ENCODE results near the gene SYDE2. TPM values are rescaled to one million over a fixed set of nuclear protein-coding genes. Genes with fewer than 3 reads are reported as not detected.
A peak's percentile ranks its signal among the peaks of the same experiment; 100 is the strongest.
"Not testable (repeated sequence)": the region's sequence is repeated elsewhere in the genome, so short reads cannot be mapped to it uniquely, and the experiment has no call there.

The SYDE2 gene, protein sequence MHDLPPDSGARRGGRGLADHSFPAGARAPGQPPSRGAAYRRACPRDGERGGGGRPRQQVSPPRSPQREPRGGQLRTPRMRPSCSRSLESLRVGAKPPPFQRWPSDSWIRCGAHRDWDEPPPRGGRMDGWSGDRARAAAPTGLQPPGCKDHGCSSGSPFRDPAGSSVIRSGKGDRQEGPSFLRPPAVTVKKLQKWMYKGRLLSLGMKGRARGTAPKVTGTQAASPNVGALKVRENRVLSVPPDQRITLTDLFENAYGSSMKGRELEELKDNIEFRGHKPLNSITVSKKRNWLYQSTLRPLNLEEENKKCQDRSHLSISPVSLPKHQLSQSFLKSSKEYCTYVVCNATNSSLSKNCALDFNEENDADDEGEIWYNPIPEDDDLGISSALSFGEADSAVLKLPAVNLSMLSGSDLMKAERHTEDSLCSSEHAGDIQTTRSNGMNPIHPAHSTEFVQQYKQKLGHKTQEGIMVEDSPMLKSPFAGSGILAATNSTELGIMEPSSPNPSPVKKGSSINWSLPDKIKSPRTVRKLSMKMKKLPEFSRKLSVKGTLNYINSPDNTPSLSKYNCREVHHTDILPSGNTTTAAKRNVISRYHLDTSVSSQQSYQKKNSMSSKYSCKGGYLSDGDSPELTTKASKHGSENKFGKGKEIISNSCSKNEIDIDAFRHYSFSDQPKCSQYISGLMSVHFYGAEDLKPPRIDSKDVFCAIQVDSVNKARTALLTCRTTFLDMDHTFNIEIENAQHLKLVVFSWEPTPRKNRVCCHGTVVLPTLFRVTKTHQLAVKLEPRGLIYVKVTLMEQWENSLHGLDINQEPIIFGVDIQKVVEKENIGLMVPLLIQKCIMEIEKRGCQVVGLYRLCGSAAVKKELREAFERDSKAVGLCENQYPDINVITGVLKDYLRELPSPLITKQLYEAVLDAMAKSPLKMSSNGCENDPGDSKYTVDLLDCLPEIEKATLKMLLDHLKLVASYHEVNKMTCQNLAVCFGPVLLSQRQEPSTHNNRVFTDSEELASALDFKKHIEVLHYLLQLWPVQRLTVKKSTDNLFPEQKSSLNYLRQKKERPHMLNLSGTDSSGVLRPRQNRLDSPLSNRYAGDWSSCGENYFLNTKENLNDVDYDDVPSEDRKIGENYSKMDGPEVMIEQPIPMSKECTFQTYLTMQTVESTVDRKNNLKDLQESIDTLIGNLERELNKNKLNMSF
- total RNA-seq = 10 to 100 TPM; 18.3 to 48.9 TPM
- polyA plus RNA-seq = 1 to 10 TPM; 1.9 to 2.4 TPM
- long read RNA-seq, donor 1, full-length matches to known transcripts = 4 of 4 reads
- long read RNA-seq, donor 1, partial matches to known transcripts = 0 of 4 reads
- long read RNA-seq, donor 1, other reads (novel, unspliced or antisense) = 0 of 4 reads
- long read RNA-seq, donor 2 = 0 reads
- long read RNA-seq, donor 3, partial matches to known transcripts = 0 of 3 reads
- long read RNA-seq, donor 3, other reads (novel, unspliced or antisense) = 0 of 3 reads
- long read RNA-seq, donor 4, partial matches to known transcripts = 0 of 1 reads
- long read RNA-seq, donor 4, other reads (novel, unspliced or antisense) = 0 of 1 reads
- long read RNA-seq, donor 5, full-length matches to known transcripts = 5 of 5 reads
- long read RNA-seq, donor 5, partial matches to known transcripts = 0 of 5 reads
- long read RNA-seq, donor 5, other reads (novel, unspliced or antisense) = 0 of 5 reads

DNA sequence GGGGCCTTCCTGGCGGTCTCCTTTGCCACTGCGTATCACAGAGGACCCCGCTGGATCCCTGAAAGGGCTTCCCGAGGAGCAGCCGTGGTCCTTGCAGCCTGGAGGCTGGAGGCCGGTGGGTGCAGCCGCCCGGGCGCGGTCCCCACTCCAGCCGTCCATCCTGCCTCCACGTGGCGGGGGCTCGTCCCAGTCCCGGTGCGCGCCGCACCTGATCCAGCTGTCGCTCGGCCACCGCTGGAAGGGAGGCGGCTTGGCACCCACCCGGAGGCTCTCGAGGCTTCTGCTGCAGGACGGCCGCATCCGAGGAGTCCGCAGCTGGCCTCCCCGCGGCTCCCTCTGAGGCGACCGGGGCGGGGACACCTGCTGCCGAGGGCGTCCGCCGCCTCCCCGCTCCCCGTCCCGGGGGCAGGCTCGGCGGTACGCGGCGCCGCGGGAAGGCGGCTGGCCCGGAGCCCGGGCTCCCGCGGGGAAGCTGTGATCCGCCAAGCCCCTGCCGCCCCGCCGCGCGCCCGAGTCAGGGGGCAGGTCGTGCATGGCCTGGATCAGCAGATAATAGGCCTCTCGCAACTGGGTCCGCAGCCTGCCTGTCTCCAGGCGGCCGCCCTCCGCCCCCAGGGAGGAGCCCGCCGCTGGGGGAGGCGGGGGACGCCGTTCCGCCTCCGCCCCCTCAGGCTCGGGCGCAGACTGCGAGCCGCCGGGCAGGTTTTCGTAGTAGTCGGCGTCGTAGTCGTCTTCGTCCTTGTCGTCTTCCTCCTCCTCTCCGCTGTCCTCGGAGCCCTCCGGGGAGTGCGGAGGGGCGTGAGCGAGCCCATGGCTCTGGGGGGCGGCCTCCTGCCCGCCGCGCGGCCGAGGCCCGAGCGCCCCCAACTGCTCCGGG lies at the start of gene SYDE2:
Gene SYDE2 (minus strand): TSS at position 554 of the 877 bp plus-strand sequence. CDS start 20 bp downstream, at position 534.
- DNase-seq (peak; percentile 81 to 86 (median 83)), ATAC-seq (ENCODE audit: insufficient read depth, low FRiP score) (peak; percentile 92)
- Histone ChIP-seq H3K27ac (ENCODE audit: low read depth in 1 of 2, low read length in 1 of 2) (peak within 1 kb of the TSS; percentile 99 to 100), H3K36me3 (ENCODE audit: control insufficient read depth in 4 of 4, insufficient read depth in 4 of 4, low read length in 4 of 4) (no peaks in the 10 kb centered on the region), H3K4me1 (ENCODE audit: control insufficient read depth in 5 of 5, insufficient read depth in 5 of 5, low read length in 5 of 5) (peaks cover 0 to 44% (median 4%) of the 10 kb centered on the region in 5 donors), H3K4me3 (peak within 1 kb of the TSS; percentile 66), H3K27me3 (ENCODE audit: control insufficient read depth in 3 of 3, insufficient read depth in 3 of 3, low read length in 2 of 3) (no peaks in the 10 kb centered on the region), H3K9me3 (ENCODE audit: control insufficient read depth in 4 of 4, insufficient read depth in 3 of 4, low read length in 3 of 4) (no peaks in the 10 kb centered on the region), H3K9ac (ENCODE audit: insufficient read depth in 1 of 2, low read length in 2 of 2) (peak within 1 kb of the TSS; percentile 63 to 88)
- 0 to 1% methylated on average over 79 to 99 of the region's 99 CpGs for WGBS, 2 donors
- TF ChIP-seq, protein P1, sequence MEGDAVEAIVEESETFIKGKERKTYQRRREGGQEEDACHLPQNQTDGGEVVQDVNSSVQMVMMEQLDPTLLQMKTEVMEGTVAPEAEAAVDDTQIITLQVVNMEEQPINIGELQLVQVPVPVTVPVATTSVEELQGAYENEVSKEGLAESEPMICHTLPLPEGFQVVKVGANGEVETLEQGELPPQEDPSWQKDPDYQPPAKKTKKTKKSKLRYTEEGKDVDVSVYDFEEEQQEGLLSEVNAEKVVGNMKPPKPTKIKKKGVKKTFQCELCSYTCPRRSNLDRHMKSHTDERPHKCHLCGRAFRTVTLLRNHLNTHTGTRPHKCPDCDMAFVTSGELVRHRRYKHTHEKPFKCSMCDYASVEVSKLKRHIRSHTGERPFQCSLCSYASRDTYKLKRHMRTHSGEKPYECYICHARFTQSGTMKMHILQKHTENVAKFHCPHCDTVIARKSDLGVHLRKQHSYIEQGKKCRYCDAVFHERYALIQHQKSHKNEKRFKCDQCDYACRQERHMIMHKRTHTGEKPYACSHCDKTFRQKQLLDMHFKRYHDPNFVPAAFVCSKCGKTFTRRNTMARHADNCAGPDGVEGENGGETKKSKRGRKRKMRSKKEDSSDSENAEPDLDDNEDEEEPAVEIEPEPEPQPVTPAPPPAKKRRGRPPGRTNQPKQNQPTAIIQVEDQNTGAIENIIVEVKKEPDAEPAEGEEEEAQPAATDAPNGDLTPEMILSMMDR (IDR thresholded peaks at IDR 0.05; ENCODE audit: control extremely low read depth, extremely low read depth) = no peak

DNA sequence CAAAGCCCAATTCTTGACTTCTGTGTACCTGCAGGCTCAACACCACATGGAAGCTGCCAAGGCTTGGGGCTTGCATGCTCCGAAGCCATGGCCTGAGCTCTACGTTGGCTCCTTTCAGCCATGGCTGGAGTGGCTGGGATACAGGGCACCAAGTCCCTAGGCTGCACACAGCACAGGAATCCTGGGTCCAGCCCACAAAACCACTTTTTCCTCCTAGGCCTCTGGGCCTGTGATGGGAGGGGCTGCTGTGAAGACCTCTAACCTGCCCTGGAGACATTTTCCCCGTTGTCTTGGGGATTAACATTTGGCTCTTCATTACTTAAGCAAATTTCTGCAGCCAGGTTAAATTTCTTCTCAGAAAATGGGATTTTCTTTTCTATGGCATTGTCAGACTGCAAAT lies 48.2 kb upstream of the SYDE2 start:
- not testable (repeated sequence) for H3K9ac ChIP-seq (ENCODE audit: insufficient read depth in 1 of 2, low read length in 2 of 2); H3K27me3 ChIP-seq (ENCODE audit: control insufficient read depth in 3 of 3, insufficient read depth in 3 of 3, low read length in 2 of 3); H3K27ac ChIP-seq (ENCODE audit: low read depth in 1 of 2, low read length in 1 of 2); H3K9me3 ChIP-seq (ENCODE audit: control insufficient read depth in 4 of 4, insufficient read depth in 3 of 4, low read length in 3 of 4); DNase-seq; H3K4me3 ChIP-seq; H3K36me3 ChIP-seq (ENCODE audit: control insufficient read depth in 4 of 4, insufficient read depth in 4 of 4, low read length in 4 of 4); ATAC-seq (ENCODE audit: insufficient read depth, low FRiP score)
- peaks cover 0 to 16% (median 10%) of the 10 kb centered on the region in 5 donors for H3K4me1 ChIP-seq (ENCODE audit: control insufficient read depth in 5 of 5, insufficient read depth in 5 of 5, low read length in 5 of 5)
- 95 to 96% methylated on average over 3 of the region's 3 CpGs for WGBS, 2 donors

DNA sequence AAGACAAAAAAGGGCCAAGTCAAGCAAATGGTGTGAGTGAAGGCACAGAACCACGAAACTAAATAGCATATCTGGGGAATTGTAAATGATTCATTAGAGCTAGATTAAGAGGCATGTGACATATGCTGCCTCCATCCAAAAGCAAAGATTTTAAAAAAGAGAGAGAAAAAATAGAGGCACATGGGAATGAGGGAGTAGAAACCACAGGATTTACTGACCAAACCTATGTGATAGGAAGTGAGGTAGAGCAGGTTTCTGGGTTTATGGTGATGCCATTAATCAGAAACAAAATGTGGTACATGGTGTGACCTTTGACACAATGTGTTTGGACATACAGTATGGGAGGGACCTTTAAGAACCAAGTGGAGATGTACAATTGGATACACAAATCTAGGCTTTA lies 45.1 kb upstream of the SYDE2 start:
- TF ChIP-seq, protein P1 (IDR thresholded peaks at IDR 0.05; ENCODE audit: control extremely low read depth, extremely low read depth) = no peak
- no peak overlapping the region for H3K9ac ChIP-seq (ENCODE audit: insufficient read depth in 1 of 2, low read length in 2 of 2)
- no peaks in the 10 kb centered on the region for H3K9me3 ChIP-seq (ENCODE audit: control insufficient read depth in 4 of 4, insufficient read depth in 3 of 4, low read length in 3 of 4)
- 86 to 93% methylated on average over 1 of the region's 1 CpG for WGBS, 2 donors
- H3K4me3 ChIP-seq = no peak overlapping the region
- DNase-seq (no peak), ATAC-seq (ENCODE audit: insufficient read depth, low FRiP score) (no peak)
- H3K36me3 ChIP-seq (ENCODE audit: control insufficient read depth in 4 of 4, insufficient read depth in 4 of 4, low read length in 4 of 4) = no peaks in the 10 kb centered on the region
- H3K27ac ChIP-seq (ENCODE audit: low read depth in 1 of 2, low read length in 1 of 2) = no peak overlapping the region
- no peaks in the 10 kb centered on the region for H3K27me3 ChIP-seq (ENCODE audit: control insufficient read depth in 3 of 3, insufficient read depth in 3 of 3, low read length in 2 of 3)
- H3K4me1 ChIP-seq (ENCODE audit: control insufficient read depth in 5 of 5, insufficient read depth in 5 of 5, low read length in 5 of 5) = peaks cover 2 to 30% (median 12%) of the 10 kb centered on the region in 5 donors
